SKM-1 treated with dmso at 0.1 percent for 144 hours (cell line): ENCODE data around the gene CPB2.

Source experiments
- DNase-seq: peaks from one replicate; lab custom pipeline; 2025; ENCODE audit not compliant: unreplicated experiment; lab: John Stamatoyannopoulos, UW

Gene CPB2

DNA sequence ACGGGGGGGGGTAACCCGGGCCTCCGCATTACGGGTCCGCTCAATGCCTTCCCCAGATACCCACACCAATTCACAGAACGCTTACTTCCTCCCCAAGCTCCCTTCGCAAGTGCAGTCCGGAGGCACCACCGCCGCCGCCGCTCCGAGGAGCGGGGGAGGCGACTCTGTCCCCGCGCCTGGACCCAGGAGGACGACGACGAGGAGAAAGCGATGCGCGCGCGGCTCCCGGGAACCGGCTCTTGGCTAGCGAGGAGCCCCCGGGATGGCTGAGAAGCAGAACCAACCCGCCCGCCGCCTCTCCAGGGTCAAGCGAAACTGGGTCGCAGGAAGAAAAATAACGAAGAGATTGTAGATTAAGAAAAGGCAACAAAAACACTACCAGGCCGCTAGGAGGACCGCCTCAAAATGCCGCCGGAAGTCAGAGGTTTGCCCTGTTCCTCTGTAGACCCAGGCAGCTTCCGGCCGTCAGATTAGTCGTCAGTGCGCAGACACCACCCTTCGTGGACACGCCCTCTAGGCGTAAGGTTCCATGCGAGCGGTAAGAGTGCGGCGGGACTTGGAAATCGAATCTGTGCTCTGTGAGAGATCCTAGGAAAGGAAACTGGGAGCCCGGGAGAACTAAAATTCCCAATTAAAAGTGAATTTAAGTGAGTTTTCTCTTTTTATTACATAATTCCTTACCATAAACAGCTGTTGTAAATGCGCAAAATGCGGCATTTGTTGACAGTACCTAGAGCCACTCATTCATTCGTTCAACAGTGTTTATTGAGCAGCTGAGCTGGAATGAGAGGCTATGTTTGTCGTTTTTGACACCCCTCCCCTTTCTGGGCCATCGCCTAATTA, 52.3 kb downstream of the CPB2 start, which contains the start of gene ZC3H13:
TSS of gene ZC3H13 (minus strand) at position 428 of the 843 bp plus-strand sequence. CDS start 7,239 bp downstream, outside the sequence.
- DNase-seq: peak; percentile 93

DNA sequence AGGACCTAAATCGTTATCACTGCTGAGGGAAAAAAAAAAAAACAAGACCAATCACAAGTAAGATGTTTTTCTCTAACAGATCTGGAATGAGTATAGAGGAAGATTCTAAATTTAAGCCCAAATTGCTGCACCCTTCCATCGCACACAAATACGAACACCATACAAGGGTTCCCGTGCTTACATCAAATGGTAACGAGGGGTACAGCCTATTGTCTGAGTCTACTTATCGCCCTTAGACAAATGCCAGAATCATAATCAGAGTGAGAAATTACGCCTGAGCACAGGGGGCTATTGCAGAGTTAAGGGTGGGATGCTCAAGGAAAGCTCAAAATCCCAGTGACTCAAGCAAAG, 52.9 kb downstream of the CPB2 start:
- no peak for DNase-seq

DNA sequence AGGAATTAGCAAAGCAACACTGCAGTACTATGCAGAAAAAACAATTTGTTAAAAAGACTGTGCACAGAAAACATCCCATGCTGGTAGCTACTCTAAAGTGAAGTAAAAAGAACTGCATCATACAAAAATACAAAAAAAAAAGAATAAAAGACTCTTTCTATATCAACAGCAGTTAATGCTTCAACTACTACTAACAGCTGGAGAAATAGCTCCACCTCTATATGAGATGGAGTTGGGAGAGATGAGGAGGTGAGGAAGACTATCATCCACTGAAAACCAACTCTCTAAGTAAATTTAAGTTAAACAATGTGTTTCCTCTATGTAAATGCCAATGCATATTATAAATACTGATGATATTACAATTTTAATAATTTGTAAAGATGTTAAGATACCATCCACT, 54.1 kb downstream of the CPB2 start:
- no peak for DNase-seq

DNA sequence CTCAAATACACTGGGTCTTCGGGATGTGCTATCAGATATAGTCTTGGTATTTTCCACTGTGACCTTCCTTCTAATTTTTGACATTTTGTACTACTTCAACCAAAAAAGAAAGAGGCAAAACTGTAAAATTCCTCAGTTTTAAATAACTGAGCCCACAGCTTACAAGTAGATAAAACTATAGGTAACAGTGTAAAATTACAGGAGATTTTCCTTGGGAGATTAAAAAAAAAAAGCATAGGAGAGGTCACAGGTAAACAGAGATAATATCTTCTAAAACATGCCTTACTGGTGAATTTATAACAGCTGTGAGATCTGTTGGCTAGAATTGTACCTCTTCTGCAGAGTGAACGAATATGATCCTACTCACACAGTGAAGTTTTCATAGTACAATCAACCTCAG, 59.4 kb downstream of the CPB2 start:
- no peak for DNase-seq

DNA sequence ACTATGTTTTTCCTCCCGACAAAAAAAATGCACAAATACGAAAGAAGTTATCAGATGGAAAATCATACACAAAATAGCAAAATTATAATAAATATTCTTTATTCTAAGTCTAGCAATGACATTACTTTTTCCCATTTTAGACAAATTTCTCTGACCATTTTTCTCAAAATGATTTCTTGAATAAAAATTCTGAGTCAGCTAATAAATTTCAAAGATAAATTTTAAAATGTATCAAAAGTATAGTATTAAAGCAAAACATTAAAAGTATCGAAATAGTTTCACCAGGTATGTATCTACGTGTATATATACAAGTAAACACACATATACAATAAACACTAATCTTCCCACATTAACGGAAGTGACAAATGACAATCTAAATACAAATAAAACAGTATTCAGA, 61.2 kb downstream of the CPB2 start:
- no peak for DNase-seq

DNA sequence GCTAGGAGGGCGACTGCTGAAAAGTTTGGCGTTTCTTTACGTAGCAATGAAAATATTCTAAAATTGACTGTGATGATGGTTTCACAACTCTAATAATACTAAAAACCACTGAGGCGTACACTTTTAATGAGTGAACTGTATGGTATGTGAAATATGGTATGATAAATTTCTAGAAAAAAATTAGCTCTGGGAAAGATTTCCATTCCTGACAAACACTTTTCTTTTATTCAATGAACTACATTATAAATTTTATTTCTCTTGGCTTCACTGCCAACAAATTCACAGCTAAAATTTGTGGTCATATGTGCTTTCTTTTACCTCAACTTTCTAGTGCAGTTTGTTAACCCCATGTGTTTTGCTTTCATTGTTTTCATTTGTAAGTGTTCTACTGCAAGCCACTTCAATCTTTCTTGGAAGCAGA, 63.4 kb downstream of the CPB2 start:
- DNase-seq: no peak

DNA sequence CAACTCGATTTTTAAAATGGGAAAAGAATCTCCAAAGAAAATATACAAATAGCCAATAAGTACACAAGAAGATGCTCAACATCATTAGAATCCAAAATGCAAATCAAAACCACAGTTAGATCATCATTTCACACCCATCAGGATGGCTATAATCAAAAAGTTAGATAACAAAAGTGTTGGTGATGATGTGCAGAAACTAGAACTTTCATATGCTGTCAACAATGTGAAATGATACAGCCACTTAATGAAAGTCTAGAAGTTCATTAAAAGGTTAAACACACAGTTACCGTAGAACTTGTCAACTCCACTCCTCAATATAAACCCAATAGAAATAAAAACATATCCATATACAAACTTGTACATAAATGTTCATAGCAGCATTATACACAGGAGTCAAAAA, 64.1 kb downstream of the CPB2 start:
- no peak for DNase-seq

DNA sequence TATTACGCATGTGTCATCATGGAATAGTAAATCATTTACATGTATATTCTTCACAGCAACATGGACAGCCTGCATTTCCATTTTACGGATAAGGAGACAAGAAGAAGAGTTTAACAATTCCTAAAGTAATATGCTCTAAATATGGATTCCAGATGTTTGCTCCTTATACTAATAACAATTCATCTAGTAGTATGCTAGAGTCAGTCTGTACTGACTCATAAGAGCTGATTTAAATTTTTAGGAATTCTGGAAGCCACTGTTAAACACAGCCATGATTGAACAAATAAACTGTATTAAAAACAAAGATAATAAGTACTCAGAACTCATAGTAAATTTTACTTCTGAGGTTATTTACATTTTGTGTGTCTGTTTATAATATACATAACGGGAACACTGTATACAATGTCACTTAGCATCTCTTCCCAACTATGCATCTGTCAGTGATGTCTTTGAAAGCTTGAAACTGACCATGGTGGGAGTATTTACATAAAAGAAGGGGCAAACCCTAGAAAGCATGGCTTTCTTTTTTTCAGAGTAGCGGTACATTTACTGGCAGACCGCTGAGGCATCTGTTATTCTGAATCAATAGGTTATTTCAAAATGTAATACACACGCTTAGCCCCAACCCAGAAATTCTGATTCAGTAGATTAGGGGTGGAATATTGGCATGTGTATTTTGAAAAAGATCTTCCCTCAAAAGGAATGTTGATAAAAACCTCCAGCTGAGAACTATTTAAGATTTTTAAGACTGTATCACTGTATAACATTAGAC, 65.2 kb downstream of the CPB2 start:
- DNase-seq: no peak

DNA sequence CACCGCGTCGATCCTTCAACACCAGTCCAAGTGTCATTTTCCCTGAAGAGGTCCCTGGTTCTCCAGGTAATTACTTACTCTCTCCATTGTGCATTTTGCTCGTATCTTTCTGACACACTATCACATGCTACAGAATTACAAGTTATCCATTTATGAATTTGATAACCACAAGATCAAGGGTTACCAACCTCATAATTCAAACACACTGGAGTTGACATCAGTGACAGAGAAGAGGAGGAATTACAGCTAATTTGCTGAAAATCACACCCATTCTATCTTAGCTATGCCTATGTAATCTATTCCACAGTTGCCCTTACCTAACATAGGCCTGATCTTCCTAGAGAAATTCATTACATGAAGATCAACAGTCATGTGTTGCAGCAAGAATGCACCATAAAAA, 66.5 kb downstream of the CPB2 start:
- DNase-seq: no peak

DNA sequence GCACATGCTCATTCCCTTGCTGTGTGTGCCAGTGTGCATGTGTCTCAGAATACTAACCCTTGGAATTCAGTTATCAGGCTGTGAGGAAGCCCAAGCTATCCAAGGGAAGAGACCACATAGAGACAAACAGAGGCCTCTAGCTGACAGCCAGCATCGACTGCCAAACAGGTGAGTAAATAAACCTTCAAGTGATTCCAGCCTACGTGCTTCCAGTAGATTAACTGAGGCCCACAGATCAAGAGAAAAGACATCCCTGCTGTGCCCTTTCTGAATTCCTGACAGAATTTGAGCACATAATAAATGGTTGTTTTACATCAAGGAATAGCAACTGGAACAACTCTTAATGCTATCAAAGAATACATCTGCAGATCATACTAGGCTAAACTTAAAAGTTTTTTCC, 69.8 kb downstream of the CPB2 start:
- DNase-seq: no peak

DNA sequence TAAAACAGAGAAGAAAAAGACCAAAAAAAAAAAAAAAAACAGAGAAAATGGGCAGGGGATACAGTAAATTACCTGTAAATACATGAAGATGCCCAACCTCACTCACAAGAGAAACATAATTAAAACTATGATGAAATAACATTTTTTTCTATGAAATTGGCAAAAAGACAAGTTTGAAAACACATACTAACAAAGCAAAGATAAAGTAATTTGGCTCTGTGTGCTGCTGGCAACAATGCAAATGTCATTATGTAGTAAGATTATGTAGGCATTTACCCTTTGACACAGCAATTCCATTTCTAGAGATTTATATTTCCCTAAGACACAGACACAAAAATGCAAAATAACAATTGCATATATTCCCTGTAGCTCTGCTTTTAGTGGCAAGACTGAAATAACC, 72.5 kb downstream of the CPB2 start:
- no peak for DNase-seq

DNA sequence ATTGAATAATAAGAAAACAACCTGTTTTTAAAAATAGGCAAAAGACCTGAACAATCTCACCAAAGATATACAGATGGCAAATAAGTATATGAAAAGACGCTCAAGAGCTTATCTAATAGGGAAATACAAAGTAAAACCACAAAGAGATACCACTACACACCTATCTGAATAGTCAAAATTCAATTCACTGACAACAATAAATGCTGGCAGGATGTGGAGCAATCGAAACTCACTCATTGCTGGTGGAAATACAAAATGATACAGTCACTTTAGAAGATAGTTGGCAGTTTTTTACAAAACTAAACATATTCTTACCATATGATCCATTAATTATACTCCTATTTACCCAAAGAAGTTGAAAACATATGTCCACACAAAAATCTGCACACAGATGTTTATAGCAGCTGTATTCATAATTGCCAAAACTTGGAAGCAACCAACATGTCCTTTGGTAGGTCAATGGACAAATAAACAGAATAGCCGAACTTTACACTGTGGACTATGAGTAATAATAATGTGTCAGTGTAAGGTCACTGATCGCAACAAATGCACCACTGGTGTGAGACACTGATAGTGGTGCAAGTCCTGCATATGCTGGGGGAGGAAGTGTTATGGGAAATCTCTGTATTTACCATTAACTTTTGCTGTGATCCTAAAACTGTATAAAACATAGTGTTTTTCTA, 73.1 kb downstream of the CPB2 start:
- no peak for DNase-seq

DNA sequence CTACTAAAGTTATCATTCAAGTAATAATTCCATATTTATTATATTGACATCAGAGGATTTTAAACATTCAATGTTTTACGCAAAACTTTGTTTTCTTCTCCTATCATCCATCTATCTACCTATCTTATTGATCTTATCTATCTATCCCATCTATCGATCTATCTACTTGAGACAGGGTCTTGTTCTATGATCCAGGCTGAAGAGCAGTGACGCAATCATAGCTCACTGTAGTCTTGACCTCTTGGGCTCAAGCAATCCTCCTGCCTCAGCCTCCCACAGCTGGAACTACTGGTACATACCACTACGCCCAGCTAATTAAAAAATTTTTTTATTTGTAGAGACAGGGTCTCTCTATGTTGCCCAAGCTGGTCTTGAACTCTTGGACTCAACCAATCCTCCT, 79.7 kb downstream of the CPB2 start:
- no peak for DNase-seq

DNA sequence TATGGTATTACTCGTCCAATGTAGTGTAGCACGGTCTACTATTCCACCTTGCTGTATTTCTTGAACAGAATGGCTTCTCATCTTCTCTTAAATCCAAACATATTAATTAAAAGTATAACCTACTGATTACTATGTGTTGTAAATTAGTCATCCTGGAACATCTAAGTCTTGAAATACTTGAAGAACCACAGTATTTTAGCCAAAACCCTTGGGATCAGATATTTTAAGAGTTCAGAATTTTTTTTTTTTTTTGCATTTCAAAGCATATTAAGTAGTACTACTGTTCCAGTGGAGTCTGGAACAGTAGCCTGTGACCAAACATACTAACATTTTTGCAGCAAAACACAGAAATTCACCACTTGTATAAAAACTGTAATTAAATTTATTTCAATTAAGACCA, 82.4 kb downstream of the CPB2 start:
- DNase-seq: no peak

DNA sequence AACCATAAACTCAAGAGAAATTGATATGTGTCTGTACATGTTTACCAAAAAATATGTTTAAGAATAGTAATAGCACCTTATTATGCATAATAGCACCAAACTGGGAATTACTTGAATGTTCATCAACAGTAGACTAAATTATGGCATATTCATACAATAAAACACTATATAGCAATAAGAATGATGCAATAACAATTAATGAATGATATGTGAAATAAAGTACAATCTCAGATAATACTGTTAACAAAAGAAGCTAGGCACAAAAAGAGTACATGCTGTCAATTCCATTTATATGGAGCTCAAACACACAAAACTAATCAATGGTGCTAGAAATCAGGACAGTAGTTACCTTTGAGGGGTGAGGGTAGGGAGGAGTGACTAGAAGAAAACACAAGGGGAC, 88.6 kb downstream of the CPB2 start:
- DNase-seq: no peak

DNA sequence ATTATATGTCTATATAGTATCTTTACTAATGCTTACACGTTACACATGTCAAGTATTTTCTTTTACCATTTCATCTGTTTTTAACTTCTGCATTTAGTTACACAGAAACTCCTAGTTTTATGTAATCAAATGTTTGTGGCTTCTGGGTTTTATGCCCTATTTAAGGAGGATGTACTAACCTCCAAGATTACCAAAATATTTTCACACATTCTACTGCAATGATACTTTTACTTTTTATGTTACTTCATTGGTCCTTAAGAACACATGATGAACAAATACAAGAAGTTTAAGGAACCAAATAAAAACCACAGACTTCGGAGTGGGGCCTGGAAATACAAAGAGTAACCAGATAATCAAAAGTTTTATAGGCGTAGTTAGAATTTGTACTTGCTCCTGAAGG, 89.5 kb downstream of the CPB2 start:
- DNase-seq: no peak

DNA sequence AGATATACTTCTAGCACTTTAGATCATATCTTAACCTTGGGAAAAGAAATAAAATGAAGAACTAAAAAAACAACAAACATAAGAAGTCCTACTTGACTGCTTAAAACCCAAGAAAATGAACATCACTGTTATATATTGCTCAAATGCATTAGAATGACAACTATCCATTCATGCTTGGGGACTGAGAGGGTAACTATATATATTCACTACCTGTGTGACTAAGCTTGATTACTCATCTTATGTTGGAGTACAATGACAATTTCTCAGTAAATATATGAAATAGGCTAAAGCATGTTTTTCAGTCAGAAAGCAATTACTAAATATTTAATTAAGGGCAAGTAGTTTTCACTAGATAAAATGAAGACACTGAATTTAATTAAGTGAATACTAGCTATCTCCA, 92.4 kb downstream of the CPB2 start:
- DNase-seq: no peak

DNA sequence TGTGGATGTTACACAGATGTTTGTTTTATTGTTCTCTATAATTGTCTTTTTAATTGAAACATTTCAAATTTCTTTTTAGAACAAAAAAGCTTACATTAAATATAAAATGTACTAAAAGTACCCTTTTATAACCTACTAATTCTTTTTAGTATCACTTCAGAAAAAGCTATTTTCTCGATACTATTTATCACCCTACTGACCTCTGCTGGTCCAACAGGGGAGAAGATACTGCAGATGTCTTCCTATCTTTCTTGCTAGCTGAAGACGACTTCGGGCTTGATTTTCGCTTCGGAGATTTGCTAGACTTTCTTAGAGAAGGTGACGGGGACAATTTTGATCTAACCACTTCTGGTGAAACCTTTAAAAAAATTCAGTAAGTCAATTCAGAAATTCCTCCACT, 94.7 kb downstream of the CPB2 start:
- DNase-seq: no peak

DNA sequence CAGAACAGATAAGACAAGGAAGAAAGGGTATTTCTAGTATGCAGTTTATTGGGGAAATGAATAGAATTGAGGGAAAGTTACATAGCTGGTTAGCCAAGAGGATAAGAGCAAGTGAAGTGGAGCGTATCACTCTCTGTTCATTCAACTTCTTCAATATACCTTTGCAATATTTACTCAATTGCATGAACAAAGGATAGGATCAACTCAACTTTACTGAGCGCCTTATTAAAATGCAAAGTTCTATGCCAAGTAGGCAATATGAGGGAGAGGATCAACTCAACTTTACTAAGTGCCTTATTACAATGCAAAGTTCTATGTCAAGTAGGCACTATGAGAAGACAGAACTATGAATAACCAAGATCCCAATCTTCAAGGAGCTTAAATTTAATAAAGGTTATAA, 96.2 kb downstream of the CPB2 start:
- DNase-seq: no peak

DNA sequence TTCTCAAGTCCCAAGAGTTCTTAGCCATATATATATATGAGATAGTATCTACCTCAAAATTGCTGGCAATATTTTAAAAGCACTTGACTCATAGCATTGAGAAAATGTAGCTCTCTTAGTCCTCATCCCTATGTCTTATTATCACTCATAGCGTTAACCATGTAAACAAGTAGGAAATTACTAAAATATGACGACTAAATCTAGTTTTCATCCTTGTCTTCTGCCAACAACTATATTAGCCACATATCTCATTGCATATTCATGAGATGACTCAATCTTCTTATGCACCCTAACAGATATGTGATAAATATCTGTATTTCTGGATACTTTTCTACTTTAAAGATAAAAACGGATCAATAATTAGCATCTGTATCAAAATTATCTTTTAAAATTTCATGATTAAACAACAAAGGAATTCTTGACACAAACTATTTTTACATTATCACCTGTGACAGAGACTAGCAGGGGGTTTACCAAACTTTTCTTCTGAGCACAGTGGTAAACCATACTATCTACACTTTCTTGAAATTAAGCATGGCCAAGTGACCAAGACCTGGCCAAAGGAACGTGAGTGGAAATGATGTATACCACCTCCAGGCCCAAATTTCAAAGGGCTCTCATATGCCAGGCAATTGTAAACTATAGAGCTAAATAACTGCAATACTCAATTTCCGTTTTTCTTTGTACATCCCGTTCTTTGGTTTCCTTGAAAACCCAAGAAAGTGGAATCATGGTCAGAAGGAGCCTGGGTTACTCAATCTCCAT, 98.0 kb downstream of the CPB2 start:
- no peak for DNase-seq

DNA sequence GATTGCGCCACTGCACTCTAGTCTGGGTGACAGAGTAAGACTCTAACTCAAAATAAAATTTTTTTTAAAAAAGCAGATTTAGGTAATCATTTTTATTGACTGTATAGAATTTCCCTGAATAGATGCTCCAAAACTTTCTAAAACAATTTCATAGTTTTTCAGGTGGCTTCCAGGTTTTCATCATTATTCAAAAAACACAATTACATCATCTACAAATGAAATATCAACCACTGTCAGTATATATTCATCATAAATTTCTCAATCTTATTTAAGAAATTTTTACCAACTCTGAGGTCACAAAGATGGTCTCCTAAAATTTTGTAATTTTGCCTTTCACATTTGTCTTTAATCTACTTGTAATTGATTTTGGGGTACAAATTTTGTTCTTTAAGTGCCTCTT, 100.3 kb downstream of the CPB2 start:
- no peak for DNase-seq
